Right hindlimb (tissue), 1 donor: ENCODE data around the gene THBS2.

Experiments
- DNase-seq: peaks from one replicate; pipeline ENCODE4 v3.0.0-alpha.2; 2018

The THBS2 gene

DNA sequence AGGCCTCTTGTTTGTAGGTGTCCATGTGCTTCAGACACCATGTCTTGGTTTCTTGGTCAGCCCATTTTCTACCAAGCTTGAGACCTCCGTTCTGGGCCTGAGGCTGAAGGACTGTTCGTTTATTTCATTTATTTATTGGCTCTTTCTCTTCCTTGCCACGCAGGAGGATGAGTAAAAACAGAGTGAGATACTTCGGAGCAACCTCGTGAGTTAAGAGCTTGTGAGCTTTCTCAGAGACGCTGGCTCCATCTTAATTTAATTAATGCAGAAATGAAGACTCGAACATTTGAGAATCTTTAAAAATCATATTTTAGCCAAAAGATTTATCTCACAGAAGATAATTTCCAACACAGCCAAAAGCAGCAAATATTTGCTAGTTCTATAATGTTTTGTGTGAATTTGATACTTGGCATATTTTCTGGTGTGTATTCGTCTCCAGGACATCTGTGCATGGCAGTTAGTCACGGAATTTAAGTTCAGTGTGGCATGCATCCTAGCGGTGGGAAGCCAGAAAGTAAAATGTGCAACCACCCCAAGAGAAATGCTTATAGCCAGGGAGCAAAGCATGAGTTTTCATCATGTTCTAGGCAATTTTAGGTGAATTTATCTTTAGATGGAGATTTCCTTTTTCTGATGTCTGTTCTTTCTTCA is 76.0 kb downstream of the THBS2 start:
- DNase-seq: peak; percentile 48

DNA sequence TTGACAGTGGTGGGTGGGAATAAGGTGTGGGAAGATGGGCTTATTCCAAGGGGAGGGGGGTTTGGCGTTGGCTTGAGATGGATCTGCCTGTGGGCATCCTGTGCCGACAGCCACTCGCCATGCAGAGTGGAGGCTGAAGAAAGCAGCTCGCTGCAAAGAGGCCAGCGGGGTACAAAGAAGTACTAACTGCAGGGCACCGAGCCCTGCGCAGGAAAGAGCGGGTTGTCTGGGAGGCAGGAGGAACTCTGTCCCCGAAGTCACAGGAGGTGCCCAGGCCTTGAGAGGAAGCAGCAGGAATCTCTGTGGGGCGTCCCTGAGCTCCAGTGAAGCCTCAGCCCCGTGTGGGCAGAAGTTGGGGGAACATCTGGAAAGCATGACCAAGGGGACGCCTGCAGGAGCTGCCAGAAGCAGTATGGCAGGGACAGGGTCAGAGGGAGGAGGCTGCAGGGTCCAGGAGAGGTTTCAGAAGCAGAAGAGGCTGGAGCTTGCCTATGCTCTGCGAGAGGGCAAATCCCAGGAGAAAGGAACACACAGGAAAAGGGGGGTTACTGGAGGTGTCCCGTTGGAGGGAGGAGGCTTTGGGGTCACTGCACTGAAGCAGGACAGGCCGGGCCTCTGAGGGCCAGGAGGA is 77.2 kb downstream of the THBS2 start:
- DNase-seq: no peak

DNA sequence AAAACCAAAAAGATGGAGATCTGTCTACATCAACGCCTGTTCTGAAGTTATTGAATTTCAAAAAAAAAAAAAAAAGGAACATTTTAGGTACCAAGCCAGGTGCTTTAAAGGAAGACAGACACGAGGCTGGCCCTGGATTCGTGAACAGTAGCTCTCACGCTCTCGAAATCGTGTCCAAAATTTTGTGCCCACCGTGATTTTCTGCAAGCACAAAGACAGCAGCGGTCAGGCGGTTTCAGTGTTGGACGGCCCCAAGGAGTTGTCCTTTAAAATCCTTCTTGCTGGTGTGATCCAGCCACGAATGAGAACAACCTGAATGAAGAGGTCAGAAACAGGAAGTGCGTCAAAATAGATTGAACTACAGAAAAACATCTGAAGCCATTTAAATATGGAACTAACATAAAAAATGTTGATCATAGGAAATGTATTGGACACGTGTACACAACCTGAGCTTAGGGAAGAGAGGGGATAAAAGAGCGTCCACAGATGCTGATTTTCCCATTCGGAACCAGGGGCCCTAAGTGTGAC is 78.2 kb downstream of the THBS2 start:
- DNase-seq: no peak

DNA sequence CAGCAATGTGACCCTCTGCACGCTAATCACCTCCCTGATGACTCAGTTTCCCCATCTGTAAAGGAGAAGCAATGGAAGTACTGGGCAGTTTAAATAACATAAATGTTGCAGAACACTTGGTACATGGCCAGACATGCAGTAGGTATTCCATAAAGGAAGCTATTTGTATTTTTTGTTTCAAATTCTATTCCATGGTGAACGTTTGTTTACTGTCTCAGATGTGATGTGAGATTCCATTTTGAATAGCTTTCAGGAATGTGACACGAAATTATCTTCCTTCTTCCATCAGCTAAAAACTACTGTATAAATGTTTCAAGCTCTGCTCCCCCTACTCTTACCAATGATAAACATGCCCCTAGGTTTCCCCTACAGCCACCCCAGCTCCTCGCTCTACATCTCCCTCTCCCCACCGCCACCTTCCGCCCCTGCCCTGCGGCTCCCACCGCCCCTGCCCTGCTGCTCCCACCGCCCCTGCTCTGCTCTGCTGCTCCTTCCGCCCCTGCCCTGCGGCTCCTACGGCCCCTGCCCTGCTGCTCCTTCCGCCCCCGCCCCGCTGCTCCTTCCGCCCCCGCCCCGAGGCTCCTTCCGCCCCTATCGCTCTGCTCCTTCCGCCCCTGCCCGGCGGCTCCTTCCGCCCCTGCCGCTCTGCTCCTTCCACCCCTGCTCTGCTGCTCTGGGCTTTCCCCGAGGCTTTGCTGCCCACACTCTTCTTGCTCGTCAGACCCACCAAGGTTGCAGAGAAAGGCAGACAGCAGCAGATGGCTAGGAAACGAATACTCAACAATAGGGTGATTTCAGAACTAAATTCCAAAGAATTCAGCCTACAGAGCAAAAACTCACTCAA is 78.9 kb downstream of the THBS2 start:
- no peak for DNase-seq

DNA sequence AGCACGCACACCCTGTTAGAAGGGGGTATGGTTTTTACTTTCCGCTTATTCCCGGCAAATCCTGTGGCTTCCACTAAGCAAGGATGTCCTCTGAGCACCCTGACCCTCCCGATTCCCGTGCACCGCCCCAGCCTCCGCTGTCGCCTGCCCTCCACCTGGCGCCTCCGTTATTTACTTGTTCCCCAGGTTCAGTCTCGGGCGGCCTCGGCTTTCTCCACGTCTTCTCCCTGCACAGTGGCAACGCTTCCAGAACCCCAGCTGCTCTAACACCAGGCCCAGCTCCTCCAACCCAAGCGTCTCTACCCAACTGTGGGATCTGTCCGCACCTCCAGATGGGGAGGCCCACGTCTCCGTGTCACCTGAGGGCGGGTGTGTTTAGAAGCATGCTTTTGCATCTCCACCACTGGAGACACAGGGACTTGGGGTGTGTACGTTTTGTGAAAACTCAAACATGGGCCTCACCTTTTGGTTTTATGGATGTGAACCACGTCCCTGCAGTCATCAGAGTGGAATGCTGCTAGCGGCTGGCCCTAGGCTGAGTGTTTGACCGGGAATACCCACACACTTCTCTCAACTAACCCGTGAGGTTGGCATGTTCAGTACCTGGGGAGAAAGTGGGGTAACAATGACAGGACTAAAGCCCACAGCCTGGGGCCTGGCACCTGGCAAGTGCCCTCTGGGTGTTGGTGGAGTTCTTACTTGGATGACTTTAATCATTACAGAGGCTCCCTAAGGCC is 79.9 kb downstream of the THBS2 start:
- no peak for DNase-seq

DNA sequence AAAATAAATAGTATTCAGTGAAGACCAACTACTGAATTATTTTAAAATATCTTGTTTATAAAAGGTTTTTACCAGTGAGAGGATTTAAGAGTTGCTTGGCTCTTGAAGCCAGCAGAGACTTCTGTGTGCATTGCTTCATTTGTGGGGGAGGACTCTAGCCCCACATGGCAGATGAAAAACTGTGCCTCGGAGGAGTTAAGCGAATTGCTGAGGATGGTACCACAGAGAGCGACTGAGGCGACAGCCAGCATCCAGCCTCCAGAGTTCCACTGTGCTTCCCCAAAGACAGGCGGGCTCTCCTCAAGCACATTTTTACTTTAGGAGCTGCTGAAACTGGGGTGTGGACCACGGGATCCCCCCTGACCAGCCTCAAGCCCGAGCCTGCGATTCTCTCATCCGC is 80.7 kb downstream of the THBS2 start:
- no peak for DNase-seq

DNA sequence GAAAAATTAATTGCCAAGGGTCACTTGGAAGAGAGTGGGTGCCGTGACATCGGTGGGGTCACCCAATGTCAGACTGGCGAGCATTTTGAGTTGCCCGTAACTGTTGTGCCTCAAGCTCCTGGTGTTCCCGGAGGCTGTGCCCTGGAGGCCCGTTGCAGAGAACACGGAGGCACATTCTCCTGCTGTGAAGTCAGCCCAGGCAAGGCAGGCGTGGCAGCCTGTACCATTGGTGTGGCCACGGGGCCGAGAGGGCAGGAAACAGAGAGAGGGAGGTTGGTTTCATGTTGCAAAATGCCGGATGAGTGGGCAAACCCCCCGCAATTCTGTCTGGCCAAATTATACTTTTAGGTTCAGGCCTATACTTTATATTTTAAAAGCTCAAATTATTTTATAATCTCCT is 81.2 kb downstream of the THBS2 start:
- peak; percentile 70 for DNase-seq

DNA sequence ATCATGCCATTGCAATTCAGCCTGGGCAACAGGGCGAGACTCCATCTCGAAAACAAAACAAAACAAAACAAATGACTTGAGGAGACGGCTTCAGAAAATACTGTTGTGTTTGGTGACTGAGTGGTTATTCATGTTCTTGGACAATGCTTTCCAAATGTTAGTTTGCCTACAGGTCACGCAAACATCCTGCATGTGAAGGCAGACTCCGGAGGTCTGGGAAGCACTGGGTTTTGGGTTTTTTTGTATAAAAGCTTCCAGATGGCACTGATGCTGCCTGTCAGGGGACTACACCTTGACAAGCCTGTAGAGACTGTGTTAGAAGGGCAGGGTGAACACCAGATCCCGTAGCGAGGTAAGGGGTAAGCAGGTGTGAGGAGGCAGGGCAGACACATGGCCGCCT is 81.7 kb downstream of the THBS2 start:
- DNase-seq: no peak

DNA sequence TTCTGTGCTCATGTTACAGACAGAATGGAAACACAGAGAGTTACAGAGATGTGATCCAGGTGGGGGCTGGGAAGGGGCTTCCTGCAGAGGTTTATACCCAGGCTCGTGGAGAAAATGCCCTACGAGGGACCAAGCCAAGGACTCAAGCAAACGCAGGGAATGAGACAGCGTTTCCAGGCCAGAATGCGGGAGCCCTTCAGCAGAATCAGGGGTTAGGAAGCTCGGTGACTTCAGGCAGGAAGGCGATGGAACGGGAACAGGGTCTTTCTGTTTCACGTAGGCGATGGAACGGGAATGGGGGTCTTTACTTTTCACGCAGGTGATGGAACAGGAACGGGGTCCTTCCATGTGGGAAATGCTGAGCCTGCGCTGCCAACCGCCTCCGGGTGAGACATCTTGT is 82.6 kb downstream of the THBS2 start:
- DNase-seq: no peak

DNA sequence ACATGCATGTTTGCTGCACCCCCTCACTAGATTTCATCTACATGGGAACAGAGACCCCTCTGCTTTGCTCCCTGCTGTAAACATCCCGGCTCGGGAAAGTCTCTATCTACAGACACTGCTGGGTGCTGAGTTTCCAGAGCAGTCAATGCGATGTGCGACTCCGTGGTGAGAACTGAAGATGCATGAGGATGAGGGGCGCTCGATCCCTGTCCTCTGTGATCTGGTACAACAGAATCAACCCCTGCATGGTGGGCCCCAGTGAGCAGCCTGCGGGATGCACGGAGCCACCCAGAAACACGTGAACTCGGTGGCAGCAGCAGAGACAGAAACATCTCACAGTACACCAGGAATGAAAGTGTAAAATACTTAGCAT is 83.1 kb downstream of the THBS2 start:
- no peak for DNase-seq

DNA sequence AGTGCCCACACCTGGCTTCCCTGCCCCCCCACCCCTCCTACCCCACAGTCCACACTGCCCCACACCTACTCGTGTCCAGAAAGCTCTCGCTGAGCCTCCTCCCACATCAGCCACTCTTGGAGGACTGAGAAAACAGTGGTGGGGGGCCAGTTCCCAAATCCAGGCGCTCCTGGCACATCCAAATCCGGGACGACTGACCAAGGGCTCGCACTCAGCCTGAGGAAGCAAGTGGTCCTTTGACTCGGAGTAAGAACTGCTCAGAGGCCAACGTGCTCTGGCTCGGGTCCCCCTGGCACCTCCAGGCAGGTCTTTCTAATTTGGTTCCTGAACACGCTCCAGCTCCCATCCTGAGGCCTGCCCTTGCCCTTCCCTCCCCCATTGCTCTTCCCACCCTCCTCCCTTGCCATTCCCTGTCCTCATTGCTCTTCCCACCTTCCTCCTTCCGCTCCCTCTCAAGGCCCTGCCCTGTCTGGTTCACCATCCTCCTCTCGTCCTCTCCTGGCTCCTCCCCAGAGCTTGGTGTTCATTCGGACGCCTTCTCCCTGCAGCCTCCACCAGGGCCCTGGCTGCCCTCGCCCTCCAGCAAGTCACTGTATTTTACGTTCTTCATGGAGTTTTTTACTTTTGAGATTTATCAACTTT is 83.6 kb downstream of the THBS2 start:
- no peak for DNase-seq

DNA sequence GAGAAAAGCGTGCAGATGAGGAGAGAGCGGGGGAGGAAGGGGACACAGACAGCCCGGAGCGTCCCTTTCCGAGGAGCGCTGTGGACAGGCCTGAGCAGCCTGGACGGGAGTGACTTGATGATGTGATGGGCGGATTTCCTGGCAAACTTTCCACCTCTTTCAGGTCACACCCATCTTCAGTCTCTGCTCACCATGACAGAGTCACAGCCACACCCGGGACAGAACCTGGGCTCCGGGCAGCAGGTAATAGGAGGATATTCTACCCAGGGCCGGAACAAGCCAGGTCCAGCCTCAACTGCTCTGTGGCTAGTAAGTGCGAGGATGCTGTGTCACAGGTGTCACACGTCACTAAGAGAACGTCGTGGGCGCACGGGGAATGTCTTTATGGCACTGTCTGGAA is 84.3 kb downstream of the THBS2 start:
- DNase-seq: no peak

DNA sequence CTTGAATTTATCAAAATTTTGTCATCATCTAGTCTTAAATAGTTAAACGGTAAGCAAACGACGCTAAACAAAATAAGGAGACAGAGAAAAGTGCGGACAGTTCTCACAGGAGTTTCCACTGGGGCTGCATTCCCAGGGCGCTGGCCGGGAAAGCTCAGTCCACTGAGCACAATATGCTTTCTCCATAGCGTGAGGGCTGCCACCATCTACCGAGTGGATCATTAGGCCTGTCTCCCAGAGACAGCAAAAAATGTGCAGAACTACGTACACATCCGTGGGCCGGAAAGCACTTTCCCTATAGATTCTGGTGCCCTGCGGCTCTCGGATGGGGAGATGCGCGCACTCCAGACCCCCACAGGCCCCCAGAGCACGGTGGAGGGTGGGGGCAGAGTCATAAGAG is 84.9 kb downstream of the THBS2 start:
- no peak for DNase-seq

DNA sequence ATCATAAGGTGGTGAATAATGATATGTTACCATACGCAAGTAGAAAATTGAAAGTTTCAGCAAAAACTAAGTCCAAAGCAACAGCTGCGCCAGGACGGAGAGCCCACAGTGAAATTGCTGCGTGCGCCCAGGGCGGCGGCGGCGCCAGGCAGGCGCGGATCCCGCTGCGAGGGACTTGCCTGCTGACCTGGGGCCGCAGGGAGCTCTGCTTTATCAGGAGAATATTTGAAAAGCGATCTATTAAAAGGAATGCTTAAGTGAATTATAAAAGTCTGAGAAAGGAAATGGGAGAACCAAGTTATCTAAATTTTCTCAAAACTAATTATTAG is 85.4 kb downstream of the THBS2 start:
- DNase-seq: no peak

DNA sequence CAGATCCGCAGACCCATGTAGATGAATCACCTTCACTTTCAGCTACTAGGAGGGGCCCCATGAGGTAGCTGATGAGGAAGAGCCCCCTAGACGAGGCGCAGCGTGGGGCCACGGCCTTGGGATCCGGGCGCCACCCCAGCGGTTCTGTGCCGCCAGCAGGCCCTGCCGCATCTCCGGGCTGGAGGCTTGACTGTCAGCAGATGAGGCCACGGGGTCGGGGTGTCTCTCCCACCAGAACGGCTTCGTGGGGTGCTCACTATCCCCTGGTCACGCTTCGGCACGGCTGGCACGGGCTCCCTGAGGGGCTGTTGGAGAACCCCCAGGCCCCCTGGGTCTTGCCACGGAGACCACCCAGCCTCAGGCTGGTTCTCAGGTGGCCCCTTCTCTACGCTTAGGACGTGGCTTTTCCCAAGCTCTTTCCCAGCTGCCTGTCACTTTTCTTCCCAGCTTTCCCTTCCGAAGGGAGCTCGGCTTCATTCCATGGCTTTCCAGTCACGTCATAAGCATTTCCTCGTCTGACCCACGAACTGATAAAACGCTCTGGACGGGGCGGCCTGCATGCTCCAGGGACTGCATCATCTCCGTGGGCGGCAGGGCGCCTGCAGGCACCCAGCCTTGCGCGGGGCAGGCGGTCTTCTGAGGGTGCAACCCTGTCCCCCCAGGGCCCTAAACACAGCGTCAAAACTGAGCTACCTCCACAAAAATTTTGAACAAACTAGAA is 85.9 kb downstream of the THBS2 start:
- no peak for DNase-seq

DNA sequence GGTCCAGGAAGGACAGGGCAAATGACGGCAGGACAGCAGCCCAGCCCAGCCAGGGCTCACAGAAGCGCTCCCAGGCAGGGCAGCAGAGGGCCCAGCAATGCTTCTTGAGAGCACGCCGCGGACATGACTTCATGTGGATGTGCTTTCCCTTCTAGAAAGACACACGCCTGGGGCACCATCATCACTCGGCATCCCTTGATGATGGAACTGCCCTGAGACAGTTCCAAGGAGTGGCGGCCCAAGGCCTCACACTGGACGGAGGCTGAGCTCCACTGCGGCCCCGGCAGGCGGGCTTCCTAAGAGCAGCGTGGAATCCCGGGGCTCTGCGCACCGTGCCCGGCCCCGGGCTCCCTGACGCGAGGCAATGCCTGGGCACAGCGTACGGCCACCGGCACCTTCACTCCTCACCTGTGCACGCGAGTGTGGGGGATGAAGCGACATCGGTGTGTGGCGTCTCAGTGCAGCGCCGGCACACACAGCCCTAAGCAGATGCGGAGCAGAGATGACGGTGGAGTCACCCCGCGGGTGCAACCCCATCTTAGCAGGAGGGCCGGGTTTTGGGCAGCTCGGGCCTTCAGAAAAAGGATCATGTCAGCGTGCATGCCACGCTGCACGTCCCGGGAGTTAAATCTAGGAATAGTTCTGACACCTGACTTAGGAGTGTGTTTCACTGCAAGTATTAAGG is 86.6 kb downstream of the THBS2 start:
- no peak for DNase-seq
